NK-92 (cell line): ENCODE data around the gene ZBTB7A.
"Not testable (repeated sequence)": the region's sequence is repeated elsewhere in the genome, so short reads cannot be mapped to it uniquely, and the experiment has no call there.

Experiments used
- DNase-seq: peaks from one replicate; lab custom pipeline; 2025; ENCODE audit not compliant: unreplicated experiment; lab: John Stamatoyannopoulos, UW

Gene ZBTB7A

GRCh38 chr19:4018775-4019504 is 47.8 kb downstream of the ZBTB7A start:
- DNase-seq: no peak

- DNase-seq: no peak
Observed at GRCh38 chr19:4018140-4018613, 48.5 kb downstream of the ZBTB7A start.

- DNase-seq: no peak
Observed at GRCh38 chr19:4016903-4017638, 49.6 kb downstream of the ZBTB7A start.

- no peak for DNase-seq
Observed at GRCh38 chr19:4016486-4016885, 50.2 kb downstream of the ZBTB7A start.

GRCh38 chr19:4015705-4016402 is 50.8 kb downstream of the ZBTB7A start:
- DNase-seq: no peak

GRCh38 chr19:4014541-4015491 is 51.9 kb downstream of the ZBTB7A start:
- DNase-seq: no peak

- DNase-seq: no peak
Observed at GRCh38 chr19:4013886-4014540, 52.7 kb downstream of the ZBTB7A start.

GRCh38 chr19:4012975-4013634 is 53.6 kb downstream of the ZBTB7A start:
- DNase-seq: no peak

- no peak for DNase-seq
Observed at GRCh38 chr19:4012092-4012974, 54.4 kb downstream of the ZBTB7A start.

GRCh38 chr19:4011430-4011829 is 55.3 kb downstream of the ZBTB7A start:
- DNase-seq: not testable (repeated sequence)

- DNase-seq: no peak
Observed at GRCh38 chr19:4010808-4011110, 55.9 kb downstream of the ZBTB7A start.

- no peak for DNase-seq
Observed at GRCh38 chr19:4009990-4010807, 56.5 kb downstream of the ZBTB7A start.

- DNase-seq: no peak
Observed at GRCh38 chr19:4007836-4008539, 58.7 kb downstream of the ZBTB7A start.

GRCh38 chr19:4007021-4007835 is 59.5 kb downstream of the ZBTB7A start, which contains the start of gene PIAS4:
TSS of gene PIAS4 (plus strand) at chr19:4007736. CDS start at chr19:4007761, 25 bp downstream.
- peak; percentile 69 for DNase-seq

GRCh38 chr19:4005436-4005835 is 61.3 kb downstream of the ZBTB7A start:
- not testable (repeated sequence) for DNase-seq

- DNase-seq: not testable (repeated sequence)
Observed at GRCh38 chr19:4000798-4001197, 65.9 kb downstream of the ZBTB7A start.
